ENCODE data around the gene MAPK1IP1L. TPM values are rescaled to one million over a fixed set of nuclear protein-coding genes. Genes with fewer than 3 reads are reported as not detected.
A peak's percentile ranks its signal among the peaks of the same experiment; 100 is the strongest.

The MAPK1IP1L gene
- total and polyA plus RNA-seq, 2 of the 8 experiments (the other 6 are each of a cell fraction or from before 2014, with no cell fraction given) = 111 to 228 TPM

GRCh38 chr14:55026793-55027561 lies 24.5 kb upstream of the MAPK1IP1L start, which contains the start of the genes SOCS4 and WDHD1 (continued):
- TF ChIP-seq KDM5A (IDR thresholded peaks at IDR 0.05; ENCODE audit: low read length) (0 out of 2 replicates have a peak, but pooled peaks have one; percentile 65), ATF3 (IDR thresholded peaks at IDR 0.05; ENCODE audit: insufficient read depth, low read depth, low read length) (peak; percentile 75), CTCF (IDR thresholded peaks at IDR 0.05; ENCODE audit: control extremely low read depth in 1 of 3, insufficient read depth in 1 of 3, low read depth in 1 of 3, low read length in 3 of 3) (peak in 1 of 3 experiments; percentile 7; a peak in 1 of 4 replicates), JUND (IDR thresholded peaks at IDR 0.05; ENCODE audit: low read length) (peak; percentile 38; the same call in 1 of the 2 replicates), POLR2AphosphoS5 (IDR thresholded peaks at IDR 0.05; ENCODE audit: low read depth, low read length) (peak; percentile 98), TBP (IDR thresholded peaks at IDR 0.05; ENCODE audit: low read depth, low read length) (peak; percentile 87; the same call in 1 of the 2 replicates), BACH1 (IDR thresholded peaks at IDR 0.05; ENCODE audit: low read length) (peak; percentile 62), RAD21 (IDR thresholded peaks at IDR 0.05 in 1 of 2, conservative IDR thresholded peaks at IDR 0.05 in 1 of 2; ENCODE audit: low read depth in 2 of 2, low read length in 2 of 2) (no peak), FOSL1 (IDR thresholded peaks at IDR 0.05; ENCODE audit: insufficient read depth, low read depth, low read length) (no peak), NANOG (IDR thresholded peaks at IDR 0.05; ENCODE audit: insufficient read depth, low read depth, low read length, poor library complexity, severe bottlenecking) (peak; percentile 94), ATF2 (IDR thresholded peaks at IDR 0.05; ENCODE audit: low read length) (peak; percentile 89), CTBP2 (IDR thresholded peaks at IDR 0.05; ENCODE audit: borderline replicate concordance, insufficient read depth, insufficient read length, low read length) (peak; percentile 95), SIRT6 (IDR thresholded peaks at IDR 0.05; ENCODE audit: low read length) (no peak)

Data from H1 (cell line).